Daoy (cell line): ENCODE results near the gene POLR2M. TPM values are rescaled to one million over a fixed set of nuclear protein-coding genes. Genes with fewer than 3 reads are reported as not detected.
A peak's percentile ranks its signal among the peaks of the same experiment; 100 is the strongest.

Experiments used
- DNase-seq: peaks from one replicate; pipeline ENCODE4 v3.0.0-alpha.2; 2015; ENCODE audit warnings: low read depth
- total RNA-seq: library from RNA; depleted of rRNA; stranded (reverse); fragments of >200 nt; shearing (Covaris generic); gene quantifications from 2 replicates; pipeline ENCODE4 v1.2.3, GENCODE V29; 2014; rRNA removed

POLR2M gene
- total RNA-seq, 1 experiment from 2014 or later = 302 TPM

- DNase-seq = no peak
Measured at GRCh38 chr15:57738734-57739237, 32.3 kb downstream of the POLR2M start.

DNA sequence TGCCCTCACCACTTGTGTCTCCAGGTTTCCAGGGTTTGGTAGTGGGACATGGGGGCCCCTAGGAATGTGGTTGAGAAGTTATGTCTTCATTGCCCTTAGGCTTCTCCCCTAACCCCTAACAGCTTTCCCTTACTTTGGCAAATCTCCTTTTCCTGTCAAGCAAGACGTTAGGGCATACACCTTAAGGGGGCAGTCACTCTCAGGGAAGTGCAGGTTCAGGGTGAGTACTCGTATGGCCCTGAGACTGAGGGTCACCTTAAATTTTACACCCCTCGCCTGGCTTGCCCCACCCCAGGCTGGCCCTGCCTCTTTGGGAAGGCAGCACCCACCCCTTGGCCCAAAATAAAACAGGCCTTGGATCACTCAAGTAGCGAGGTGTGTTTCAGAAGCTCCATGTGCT is 33.5 kb downstream of the POLR2M start:
- no peak for DNase-seq

- DNase-seq = no peak
Measured at GRCh38 chr15:57741089-57741488, 34.6 kb downstream of the POLR2M start.

DNA sequence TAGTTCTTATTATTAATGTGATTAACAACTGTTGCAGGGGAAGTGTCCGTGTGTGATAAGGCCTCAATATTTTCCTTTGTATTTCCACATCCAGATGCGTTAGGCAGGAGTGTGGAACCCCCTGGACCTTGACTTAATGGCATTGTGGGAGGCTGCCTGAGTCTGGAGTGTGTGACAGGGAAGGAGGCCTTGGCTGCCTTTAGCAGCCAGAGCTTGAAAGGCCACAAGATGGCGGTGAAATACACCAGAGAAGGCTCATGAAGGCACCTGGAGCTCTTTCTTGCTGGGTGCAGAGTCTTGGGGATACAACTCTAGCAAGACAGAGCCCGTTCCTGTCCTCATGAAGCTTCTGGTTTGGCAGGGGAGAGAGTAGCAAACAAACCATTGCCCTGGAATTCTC is 36.9 kb downstream of the POLR2M start:
- no peak for DNase-seq

GRCh38 chr15:57746786-57747185 is 40.3 kb downstream of the POLR2M start:
- DNase-seq = no peak

DNA sequence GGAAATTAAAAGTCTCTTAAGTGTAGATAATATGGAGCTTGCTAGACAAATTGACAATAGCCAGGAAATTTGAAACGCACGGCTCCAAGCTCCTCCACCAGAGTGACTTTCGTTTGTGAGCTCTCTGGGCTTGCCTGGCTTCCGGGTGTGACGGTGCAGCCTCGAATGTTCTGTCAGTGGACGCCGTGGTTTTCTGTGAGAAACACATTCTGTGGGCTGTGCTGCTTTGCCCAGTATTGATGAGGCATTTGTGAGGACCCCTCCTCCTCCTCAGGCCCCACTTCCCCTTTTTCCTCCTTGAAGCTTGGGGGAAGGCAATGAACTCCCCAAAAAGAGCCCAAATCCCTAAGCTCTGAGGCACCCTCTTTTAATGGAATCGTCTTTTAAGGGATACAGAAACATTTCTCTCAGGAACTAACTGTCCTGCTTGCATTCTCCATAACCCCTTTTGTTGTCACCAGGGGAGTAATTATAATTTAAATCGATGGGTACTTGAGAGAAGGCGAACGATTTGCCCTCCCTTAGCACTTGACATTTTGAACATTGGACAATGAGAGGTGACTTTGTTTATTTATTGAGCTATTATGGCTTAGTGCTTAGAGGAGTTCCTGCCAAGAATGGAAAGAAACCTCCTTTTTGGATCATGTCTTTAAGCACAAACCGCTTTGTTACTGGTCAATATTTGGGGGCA is 40.8 kb downstream of the POLR2M start:
- DNase-seq = peak; percentile 25

- peak; percentile 28 for DNase-seq
Measured at GRCh38 chr15:57751177-57751800, 44.8 kb downstream of the POLR2M start.

GRCh38 chr15:57752436-57752835 is 45.9 kb downstream of the POLR2M start:
- no peak for DNase-seq

DNA sequence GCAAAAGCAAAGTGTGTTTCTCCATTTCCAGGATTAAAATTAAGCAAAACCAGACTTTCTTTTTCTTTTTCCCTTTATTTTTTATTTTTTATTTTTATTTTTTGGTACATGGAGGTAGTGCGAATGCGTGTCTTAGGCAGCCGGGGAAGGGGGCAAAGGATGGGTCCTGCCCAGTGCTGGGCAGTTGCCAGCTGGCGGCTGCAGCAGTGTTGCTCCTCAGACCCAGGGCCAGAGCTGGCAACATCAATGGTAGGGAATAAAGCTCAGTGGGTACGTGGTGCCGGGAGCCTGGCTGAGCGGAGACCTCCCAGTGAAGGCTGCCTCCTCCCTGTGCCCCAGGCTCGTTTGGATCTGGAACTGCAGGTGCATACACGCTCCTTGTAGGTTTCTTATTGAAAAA is 46.3 kb downstream of the POLR2M start:
- no peak for DNase-seq

GRCh38 chr15:57756466-57756865 is 50.0 kb downstream of the POLR2M start:
- no peak for DNase-seq

DNA sequence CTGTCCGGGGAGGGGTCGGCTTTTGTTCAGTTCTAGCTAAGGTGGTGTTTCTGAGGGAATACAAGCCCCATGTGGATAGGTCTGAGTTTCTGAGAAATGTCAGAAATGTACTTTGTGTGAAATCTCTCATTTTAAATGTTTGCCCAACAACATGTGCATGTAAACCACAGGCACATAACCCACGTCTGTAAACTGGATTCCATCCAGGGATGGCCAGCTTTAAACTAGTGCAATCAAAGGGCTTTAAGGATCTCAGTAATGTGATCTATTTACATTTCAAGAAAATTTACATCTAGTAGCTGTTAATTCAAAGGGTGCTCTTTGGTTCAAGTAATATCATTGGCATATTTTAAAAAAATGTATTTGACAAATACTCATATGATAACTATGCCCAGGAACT is 52.0 kb downstream of the POLR2M start:
- no peak for DNase-seq

- no peak for DNase-seq
Measured at GRCh38 chr15:57761562-57761961, 55.0 kb downstream of the POLR2M start.

GRCh38 chr15:57762302-57762701 is 55.8 kb downstream of the POLR2M start:
- no peak for DNase-seq

DNA sequence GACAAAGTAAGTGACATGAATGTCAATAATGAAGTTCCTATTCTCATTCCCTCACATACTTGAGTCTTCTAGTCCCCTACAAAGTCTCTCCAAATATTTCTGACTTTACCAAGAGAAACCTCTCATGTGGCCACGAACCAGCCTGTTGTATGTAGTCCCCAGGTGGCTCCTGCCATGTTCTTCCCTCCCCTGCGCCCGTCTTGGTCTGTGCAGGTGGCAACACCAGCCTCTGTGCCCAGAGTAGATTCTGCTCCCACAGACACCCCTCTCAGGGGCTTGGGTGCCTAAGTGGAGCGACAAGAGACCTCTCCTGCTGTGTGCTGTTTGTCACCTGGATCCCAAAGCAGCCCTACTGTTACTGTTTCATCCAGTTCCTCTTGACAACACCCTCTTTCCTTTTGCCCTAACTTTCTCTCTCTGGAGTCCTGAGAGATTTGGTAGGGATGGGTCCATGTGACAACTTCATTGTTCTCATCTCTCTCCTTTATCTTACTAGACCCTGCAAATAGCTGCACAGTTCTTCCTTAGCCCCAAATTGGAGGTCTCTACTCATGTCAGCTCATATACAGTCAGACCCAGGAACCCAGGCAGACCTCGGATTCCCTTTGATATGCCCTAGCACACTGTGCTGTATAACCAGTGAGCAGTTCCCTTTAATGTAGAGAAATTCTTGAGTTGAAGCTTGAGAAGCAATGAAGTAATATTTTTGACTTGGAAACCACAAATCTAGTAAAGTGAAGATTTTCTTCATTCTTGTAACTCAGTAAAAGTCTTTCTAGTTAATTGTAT is 56.9 kb downstream of the POLR2M start:
- no peak for DNase-seq

Other genes starting within 250 kb of the POLR2M start
- 1.2 and 1.4 TPM in 2 replicates for gene MYZAP, start 114.8 kb upstream of the POLR2M start, total RNA-seq